GM19372 (cell line): ENCODE data around the gene AFAP1.

Experiments used
- ATAC-seq: cut with Tn5 transposase; IDR thresholded peaks from one replicate; pipeline ENCODE4 v1.9.1; 2021; ENCODE audit warnings: mild to moderate bottlenecking, low read depth, moderate library complexity; ENCODE audit not compliant: unreplicated experiment

Gene AFAP1

DNA sequence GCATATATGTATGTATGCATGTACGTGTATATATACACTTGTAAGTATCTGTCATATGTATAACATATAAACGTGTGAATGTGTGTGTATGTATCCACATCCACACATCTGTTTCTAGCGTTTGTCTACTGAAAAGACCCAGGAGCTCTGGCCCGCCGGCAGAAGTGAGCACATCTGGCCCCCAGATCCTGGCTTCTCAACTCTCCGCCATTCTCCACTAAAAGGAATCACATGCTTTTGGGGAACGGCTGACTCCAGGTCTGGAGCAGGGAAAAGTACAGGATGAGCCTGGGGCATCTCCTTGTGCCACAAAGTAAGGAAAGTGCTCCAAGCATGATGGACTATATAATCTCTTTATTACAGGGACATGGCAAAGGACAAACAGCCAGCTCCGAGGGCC, 143.7 kb downstream of the AFAP1 start:
- ATAC-seq = no peak

DNA sequence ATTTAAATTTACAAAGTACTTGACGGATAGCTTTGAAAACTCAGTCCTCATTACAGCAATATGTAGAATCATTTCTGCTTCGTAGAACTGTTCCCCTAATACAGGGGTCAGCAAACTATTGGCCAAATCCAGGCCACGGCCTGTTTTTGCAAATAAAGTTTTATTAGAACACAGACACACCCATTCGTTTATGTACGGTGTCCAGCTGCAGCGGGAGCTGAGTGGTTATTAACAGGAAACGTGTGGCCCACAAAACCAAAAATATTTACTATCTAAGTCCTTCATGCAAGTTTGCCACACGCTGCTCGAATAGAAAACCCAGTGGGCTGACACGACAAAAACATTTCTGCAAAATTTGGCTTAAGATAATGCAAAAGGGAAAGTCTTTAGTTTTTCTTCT, 146.5 kb downstream of the AFAP1 start:
- no peak for ATAC-seq

DNA sequence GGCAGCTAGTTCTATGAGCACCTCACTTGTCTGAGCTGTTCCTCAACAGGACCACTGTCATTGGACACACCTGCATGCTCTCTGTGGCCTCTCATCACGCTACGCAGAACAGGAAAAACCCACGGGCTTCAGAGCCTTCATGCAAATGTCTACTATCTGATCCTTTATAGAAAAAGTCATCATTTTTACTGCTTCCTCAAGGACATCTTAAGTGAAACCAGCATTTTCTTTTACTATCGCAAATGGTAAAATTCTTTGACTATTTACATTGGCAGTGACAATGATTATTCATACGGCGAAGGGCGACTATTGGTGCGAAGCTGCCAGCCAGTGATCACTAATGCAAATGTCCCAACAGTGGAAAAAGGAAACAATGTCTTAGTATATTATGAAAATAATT, 147.0 kb downstream of the AFAP1 start:
- ATAC-seq = no peak

DNA sequence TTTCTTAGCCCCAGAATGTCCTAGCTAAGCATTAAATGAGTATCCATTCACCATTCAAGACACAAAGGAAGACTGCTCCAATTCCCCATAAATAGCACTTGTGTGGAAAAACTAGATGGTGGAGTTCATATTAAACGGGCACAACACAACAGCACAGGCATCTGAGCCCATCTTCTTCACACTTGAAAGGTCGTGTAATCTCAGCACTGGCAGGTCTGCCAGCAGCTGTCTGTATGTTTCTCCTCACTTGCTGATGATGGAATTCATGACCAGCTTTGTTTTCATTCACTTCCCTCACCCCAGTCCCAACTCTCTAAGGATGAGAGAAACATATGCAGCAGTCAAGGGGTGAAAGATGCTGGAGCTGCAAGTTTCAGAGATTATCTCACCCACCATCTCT, 148.7 kb downstream of the AFAP1 start:
- ATAC-seq = no peak

DNA sequence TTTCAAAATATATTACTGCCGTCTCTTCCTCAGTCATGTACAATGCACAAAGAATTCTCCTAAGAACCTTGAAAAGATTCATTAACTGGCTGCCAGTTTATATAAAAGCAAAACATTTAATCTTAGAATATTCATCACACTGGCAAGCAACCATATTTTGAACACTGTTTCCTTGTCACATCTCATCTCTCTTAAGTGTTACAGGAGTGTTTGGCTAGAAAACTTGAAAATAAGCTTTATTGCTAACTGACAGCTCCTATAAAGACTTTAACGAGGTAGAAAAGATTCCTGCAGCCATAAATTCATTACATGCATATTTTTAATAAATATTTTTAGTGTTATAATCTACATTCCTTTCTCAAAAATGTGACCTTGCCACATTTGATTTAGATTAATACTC, 149.6 kb downstream of the AFAP1 start:
- no peak for ATAC-seq

DNA sequence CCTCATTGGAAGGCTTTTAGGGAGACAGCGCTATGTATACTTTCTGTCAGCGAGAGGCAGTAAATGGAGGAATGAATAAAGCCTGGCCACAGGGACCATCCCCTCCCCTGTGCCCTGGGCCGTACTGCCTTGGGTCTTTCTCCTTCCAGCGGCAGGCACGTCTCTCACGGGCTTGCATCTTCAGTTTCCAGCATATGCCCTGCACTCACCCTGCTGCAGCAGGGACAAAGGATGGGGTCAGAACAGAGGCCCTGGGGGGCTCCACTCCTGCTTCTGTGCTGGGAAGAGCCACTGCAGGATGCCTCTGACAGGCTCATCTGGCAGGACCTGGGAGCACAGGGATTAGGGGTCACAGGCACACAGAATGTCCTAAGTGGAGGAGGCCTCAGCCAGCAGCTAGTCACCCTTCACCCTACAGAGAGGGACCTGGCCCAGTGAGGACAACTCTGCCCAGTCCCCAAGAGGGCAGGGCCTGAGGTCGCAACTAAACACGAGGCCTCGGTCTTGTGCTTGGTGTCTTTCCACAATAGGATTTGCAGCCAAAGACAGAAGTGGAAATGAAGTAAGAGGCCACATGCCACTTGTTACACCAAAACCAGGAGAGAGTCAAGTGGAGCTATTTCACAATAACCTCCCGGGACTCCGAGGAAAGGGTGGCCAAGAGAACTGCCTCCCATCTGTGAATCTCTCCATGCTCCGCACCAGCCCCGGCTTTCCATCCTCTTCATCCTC, 150.8 kb downstream of the AFAP1 start:
- ATAC-seq = no peak

DNA sequence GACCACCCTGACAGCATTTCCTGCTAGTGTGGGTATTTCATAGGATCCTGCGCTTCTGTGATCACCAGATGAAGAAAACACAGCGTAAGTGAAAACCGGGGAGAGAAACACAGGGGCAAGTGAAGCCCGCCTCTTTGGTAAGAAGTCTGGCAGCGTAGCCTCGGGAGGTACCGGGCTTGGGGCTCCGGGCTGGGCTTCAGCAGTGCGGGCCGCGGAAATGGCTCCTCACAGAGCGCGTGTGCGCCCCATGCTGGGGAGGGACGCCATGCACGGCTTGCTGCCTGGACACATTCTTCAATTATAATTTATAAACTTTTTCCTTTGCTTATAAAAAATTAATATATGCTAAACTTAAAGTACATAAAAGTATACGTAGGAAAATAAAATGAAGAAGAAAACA, 151.5 kb downstream of the AFAP1 start:
- no peak for ATAC-seq

DNA sequence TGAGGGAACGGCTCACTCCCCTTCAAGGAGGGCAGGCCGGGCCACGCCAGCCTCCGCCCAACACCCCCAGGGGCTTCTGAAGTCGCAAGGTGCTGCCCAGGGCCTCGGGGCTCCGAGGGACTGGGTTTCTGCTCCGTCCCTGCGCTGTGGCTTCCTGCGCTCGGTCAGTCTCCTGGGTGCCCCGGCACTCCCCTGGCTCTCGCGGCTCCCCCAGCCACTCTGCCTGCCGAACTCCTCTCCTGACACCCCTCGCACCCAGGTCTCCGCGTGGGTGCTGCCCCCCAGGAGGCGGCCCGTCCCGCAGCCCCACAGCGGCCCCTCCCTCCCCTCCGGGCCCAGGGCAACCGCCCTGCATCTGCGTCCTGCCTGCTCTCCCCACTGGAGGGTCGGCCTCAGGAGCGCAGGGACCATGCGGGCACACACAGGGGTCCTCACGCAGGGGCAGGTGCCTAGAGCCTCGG, 151.9 kb downstream of the AFAP1 start:
- no peak for ATAC-seq

DNA sequence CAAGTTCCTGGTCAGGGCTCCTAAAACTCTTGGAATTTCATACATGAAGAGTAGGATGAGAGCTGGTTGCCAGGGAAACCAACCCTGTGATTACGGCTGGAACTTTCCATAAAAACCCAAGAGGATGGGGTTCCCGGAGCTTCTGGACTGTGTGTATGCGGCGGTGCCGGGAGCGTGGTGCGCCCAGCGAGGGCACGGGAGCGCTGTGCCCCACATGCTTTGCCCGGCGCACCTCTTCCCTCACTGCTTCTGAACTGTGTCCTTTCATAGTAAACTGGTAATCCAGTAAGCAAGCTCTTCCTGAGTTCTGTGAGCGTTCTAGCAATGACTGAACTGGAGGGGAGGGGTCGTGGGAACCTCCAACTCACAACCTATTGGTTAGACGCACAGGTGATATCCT, 152.6 kb downstream of the AFAP1 start:
- ATAC-seq = no peak

DNA sequence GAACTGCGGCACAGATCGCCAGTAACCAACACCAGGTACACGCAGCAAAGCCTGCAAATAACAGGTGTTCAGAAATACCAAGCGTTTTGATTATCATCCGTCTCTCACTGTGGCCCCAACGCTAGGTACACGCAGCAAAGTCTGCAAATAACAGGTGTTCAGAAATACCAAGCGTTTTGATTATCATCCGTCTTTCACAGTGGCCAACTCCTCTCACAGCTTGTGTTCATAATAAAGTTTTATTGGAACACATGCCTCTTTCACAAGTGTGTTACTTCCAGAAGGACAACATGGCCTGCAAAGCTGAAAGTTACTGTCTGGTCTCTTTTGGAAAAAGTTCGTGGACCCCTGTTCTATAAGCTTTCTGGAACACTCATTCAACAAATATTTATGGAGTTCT, 153.1 kb downstream of the AFAP1 start:
- no peak for ATAC-seq

DNA sequence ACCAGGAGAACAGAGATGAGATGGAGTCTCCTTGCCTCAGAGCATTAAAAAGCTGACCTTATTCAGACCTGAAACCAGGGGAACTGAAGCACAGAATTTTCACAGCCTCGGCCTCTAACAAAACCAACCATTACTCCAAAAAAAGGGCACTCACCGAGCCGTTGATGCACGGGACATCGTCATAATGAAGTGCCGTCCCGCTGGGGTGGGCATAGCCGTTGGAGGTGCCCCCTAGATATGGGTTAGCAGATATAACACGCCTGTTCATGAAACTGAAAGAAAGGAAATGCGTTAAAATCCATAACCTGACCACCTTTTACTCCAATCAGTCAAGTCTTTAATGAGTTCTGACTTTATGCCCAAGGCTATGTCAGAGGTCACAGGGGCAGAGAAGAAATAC, 153.6 kb downstream of the AFAP1 start:
- no peak for ATAC-seq

DNA sequence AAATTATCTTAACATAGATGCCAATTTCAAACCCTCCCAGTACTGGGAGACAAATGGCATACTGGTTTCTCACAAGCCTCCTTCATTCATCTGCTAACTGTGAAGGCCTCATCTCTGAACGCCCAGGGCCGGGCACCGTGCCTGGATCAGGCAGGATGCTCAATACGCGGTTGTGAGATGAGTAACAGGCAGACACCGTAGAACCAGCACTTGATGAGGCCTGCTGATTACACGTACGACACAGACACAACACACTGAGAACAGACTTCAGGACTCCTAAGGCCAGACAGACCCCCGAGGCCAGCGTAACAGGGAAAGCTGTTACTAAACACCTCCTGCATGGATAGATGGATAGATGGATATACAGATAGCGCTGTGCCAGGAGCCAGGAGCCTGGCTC, 154.6 kb downstream of the AFAP1 start:
- ATAC-seq = no peak

DNA sequence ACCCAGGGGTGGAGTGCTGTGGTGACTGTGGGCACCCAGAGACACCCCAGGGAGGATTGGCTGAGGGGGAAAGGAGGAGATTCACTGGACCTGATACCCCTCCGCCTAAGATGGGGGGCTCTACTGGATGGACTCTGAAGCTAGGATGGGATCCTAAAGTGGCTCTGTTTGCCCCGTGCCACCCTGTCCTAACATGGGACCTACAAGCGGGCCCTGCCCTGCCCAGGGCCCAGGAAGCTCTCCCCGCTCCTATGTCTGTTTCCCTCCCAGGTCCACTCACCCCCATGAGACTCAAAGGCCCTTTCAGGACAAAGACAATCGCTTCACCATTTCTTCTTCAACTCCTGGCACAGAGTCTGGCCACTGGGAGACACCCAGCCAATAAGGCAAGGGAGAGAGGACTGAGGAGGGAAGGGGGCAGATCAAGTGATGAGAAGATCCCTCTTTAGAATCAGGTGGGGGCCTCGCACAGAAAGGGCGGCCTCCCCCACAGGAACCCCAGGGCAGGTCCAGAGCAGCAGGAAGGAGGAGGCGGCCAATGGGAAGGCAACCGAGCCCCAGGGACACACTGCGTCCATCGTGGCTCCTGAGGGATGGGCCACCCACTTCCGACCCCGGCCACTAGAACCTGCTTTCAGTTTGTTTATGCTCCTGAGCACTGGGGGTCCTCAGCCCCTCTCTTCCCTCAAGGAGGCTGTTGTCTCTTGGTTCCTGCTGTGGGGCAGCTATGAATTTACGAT, 155.4 kb downstream of the AFAP1 start:
- no peak for ATAC-seq

DNA sequence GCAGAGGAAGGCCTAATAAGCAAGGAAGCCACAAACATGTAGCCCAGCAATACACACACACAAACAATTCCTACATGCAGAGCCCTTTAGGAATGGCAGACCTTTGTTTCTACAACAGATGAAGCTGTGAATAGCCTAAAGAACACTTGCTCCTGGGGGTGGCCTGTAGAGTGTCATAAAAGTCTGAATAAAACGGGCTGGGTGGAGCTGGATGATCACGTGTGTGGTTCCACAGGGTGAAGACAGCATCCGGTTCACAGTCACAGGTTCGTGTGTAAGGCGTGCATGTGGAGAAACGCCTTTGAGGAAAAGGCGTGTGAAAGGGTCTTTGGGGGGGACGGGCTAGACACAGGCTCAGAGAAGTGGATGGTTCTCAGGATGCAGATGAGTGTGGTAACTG, 156.1 kb downstream of the AFAP1 start:
- no peak for ATAC-seq

DNA sequence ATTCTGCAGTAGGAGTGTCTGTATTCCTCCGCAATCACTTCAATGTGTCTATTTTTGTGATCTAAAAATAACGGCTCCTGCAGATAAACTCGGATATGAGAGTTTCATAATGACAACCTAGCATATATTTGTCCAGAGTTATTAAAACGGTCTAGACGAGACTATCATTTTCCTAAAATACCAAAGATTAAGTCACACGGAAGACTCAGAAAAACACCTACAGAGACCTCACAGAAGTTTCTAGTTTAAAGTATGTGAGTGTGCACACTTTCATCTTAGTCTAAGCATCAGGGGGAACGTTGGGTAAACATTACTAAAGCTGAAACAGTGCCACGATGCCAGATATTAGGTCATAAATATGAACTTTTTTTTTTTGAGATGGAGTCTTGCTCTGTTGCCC, 156.9 kb downstream of the AFAP1 start:
- no peak for ATAC-seq

DNA sequence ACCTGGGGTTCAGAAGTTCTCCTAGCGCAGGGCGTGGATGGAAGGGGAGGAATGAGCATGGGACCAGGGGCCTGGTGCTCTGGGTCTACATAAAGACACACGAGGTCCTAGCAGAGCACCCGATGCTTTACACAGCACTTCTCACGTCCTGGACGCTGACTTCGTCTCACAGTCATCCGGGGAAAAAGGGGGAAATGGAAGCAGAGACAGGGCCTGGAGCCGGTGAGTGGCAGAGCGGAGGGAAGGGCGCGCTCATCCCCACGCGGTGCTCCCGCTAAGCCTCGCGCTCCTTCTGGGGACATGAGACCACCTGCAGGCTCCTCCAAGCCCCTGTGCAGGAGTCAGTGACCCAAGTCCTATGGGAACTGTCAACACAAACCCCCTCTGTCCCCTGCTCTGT, 157.7 kb downstream of the AFAP1 start:
- ATAC-seq = no peak

DNA sequence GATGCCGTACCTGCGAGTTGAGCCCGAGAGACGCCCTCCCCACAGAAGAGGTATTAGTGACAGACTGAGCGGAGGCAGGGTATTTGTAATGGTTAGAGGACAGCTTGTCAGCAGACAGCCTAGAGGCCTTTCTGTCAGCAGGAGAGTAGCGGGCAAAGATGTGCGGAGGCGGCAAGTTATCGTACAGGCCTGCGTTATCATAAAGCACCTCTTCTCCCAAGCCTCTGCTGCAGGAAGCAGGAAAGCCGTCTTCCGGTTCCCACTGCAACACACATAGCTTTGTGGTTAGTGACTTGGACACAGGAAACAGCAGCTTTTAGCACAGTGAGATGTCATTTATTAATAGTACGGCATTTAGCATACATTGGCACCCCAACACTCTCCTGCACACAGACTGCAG, 158.3 kb downstream of the AFAP1 start:
- no peak for ATAC-seq

DNA sequence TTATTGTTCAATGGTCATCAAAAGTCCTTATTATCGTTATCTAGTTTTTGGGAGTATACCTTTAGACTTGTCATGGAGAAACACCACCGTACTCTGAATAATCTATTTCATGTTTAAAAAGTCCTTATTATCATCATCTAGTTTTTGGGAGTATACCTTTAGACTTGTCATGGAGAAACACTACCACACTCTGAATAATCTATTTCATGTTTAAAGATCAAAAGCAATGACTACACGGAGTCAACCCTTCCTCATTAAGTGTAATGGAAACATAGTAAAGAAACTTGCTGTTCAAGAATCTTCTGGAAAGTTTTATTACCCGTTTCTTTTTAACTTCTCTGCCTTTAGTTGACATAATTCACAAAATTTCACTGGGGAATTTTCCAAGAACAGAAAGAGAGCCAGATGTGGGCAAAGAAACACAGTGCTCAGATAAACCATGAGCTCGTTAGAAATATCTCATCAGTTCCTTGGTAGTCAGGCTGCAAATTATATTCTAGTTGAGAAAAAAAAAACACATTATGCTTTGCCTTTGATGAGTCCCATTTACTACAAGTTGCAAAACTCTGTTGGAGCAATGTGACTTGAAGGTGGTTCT, 158.8 kb downstream of the AFAP1 start:
- no peak for ATAC-seq

DNA sequence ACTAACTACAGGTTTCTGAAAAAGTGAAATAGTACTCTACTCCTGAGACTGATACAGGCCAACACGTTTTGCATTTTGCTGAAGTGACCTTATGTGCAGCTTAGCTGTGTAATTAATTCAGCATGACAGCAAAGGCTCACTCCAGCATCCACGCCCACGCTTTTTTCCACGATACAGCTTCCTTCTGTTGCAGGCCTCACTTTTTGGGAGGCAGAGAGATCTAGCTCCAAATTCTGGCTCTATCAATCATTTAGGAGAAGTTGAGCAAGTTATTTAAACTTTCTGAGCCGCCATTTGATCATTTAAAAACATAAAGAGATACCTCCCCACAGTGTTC, 160.3 kb downstream of the AFAP1 start:
- ATAC-seq = no peak

DNA sequence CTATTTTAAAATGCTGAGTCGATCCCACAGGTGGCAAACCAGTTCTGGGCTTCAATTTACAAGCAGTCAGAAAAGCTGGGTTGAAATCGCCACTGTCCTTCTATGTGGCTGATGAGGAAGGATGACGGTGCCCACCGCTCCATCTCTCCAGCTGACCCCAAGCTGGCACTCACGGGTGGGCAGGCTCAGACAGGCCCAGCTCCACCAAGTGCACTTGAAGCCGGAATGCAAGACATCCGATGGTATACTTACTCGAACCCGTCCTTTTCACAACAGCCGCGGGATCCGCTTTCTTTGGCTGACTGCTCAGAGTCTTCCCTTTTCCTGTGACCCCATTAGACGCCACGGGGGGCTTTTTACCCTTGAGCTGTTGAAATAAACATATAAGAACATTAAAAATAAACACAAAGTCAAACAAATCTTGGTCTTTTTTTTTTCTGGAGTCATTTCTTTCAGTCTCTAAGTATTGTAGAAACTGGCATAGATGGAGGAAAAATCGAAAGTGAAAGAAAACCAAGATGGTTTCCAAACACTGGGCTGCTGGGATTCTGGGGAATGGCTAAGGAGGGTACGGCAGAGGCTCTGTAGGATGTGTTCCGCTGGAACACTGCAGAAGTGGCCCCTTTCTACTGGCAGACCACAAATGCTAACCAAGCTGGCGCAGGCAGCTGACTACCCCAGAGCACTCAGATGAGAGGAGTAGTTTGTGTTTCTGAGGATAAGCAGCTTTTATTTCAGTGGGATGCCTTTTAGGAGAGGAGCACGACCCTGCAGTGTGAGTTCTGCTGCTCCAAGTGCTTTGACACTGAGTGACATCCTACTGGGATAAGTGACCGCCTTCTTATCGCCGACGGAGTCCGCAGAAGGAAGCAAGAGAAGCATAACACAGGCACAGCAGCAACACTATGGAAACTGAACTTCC, 160.9 kb downstream of the AFAP1 start:
- ATAC-seq = no peak
